BJ (cell line): ENCODE data around the gene ECHS1. TPM values are rescaled to one million over a fixed set of nuclear protein-coding genes. Genes with fewer than 3 reads are reported as not detected.

Experiments used
- CTCF ChIA-PET: fragments of 350-600 bp; formaldehyde crosslinking; extraction: SDS; loops from one replicate; lab custom pipeline; 2021; ENCODE audit warnings: antibody characterized with exemption, inconsistent platforms; lab: Yijun Ruan, JAX
- POLR2A ChIA-PET: fragments of 300-600 bp; sonication (Branson Sonifier 250); formaldehyde crosslinking; extraction: SDS; loops from one replicate; lab custom pipeline; 2021; ENCODE audit warnings: antibody characterized with exemption; lab: Charles Lee
- DNase-seq: peaks from one replicate; pipeline ENCODE4 v3.0.0-alpha.2; 2011; ENCODE audit warnings: low read depth
- H3K27me3 ChIP-seq: 2 replicates; pipeline ENCODE4 v1.6.0; 2011; ENCODE audit warnings: low read length; ENCODE audit not compliant: control insufficient read depth, insufficient read depth
- H3K36me3 ChIP-seq: 2 replicates; pipeline ENCODE4 v1.5.1; 2011; ENCODE audit warnings: low read length; ENCODE audit not compliant: control insufficient read depth, insufficient read depth
- H3K4me3 ChIP-seq: 2 replicates; pipeline ENCODE4 v1.5.1; 2011; ENCODE audit warnings: low read depth, mild to moderate bottlenecking, control low read depth, low read length
- polyA plus RNA-seq: library from polyadenylated mRNA; depleted of rRNA; stranded (reverse); fragments of >200 nt; gene quantifications from 2 replicates; pipeline ENCODE4 v1.2.3, GENCODE V29; 2011
- TF ChIP-seq, protein P1 (sequence below): IDR thresholded peaks from 2 replicates; pipeline ENCODE4 v1.5.1; 2011; ENCODE audit warnings: low read depth, mild to moderate bottlenecking, control low read depth, inconsistent platforms, low read length, moderate library complexity; ENCODE audit not compliant: insufficient read depth

The ECHS1 gene
- polyA plus RNA-seq, 1 experiment: 63.9 TPM

DNA sequence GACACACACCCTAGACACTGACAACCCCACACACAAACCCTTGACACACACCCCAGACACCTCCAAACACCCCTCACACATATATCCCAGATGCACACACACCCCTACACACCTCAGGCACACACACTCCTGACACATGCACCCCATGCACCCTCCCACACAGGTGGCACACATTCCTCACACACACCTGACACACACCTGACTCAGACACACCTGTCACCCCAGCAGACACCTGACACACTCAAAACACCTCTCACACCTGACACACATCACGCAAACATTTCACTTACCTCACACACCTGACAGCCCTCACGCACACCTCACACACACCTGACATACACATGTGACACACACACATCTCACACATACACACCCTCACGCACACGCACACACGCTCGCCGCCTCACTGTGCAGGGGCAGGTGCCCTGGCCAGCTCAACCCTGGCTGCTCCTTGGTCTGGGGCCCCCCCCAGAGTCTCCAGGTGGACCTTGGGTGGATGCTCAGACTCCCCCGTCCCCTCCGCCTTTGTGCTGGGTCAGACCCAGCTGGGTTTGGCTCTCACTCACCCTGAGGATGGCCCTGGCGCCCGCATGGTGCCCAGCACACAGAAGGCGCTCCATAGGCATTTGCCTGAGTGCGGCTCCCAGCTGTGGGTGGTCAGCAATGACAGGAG lies 33.3 kb downstream of the ECHS1 start:
- no peak for DNase-seq
- CTCF ChIA-PET: interaction anchor here (1.1 kb wide), 1 partner anchor 12 kb away, joined by 4 read pairs; no protein-coding TSS in a partner anchor
- TF ChIP-seq, protein P1, sequence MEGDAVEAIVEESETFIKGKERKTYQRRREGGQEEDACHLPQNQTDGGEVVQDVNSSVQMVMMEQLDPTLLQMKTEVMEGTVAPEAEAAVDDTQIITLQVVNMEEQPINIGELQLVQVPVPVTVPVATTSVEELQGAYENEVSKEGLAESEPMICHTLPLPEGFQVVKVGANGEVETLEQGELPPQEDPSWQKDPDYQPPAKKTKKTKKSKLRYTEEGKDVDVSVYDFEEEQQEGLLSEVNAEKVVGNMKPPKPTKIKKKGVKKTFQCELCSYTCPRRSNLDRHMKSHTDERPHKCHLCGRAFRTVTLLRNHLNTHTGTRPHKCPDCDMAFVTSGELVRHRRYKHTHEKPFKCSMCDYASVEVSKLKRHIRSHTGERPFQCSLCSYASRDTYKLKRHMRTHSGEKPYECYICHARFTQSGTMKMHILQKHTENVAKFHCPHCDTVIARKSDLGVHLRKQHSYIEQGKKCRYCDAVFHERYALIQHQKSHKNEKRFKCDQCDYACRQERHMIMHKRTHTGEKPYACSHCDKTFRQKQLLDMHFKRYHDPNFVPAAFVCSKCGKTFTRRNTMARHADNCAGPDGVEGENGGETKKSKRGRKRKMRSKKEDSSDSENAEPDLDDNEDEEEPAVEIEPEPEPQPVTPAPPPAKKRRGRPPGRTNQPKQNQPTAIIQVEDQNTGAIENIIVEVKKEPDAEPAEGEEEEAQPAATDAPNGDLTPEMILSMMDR: no peak
- peaks cover 13% of the 10 kb centered on the region for H3K27me3 ChIP-seq
- POLR2A ChIA-PET: no interaction called here
- no peak overlapping the region for H3K4me3 ChIP-seq
- no peaks in the 10 kb centered on the region for H3K36me3 ChIP-seq

DNA sequence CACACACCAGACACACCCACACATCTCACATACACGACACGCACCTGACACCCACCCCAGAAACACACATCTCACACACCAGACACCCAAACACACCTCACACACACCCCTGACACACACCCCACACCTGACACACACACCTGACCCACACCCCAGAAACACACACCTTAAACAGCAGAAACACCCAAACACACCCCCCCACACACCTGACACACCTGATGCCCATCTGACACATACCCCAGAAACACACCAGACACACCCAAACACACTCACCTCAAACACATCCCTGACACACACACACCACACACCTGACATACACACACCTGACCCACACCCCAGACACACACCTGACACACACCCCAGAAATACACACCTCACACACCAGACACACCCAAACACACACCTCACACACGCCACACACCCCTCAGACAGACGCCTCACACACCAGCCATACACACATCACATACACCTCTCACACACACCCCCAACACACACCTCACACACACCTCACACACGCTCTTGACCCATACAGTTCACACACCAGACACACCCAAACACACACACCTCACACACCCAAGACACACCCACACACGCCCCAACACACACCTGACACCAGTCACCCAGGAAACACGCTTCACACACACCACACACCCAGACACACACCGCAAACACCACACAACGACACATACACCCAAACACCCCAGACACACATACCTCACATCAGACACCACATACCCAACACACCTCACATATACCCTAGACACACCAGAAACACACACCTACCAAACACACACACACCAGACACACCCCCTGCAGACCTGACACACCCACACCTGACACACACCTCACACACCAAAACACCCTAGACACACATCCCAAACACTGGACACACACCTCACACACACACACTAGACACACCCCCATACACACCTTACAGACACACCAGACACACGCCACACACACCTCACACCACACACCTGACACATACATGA lies 34.8 kb downstream of the ECHS1 start:
- Histone ChIP-seq H3K36me3 (no peaks in the 10 kb centered on the region), H3K4me3 (no peak overlapping the region), H3K27me3 (peaks cover 16% of the 10 kb centered on the region)
- DNase-seq: no peak
- TF ChIP-seq, protein P1: no peak
- CTCF ChIA-PET: no interaction called here
- POLR2A ChIA-PET: no interaction called here

DNA sequence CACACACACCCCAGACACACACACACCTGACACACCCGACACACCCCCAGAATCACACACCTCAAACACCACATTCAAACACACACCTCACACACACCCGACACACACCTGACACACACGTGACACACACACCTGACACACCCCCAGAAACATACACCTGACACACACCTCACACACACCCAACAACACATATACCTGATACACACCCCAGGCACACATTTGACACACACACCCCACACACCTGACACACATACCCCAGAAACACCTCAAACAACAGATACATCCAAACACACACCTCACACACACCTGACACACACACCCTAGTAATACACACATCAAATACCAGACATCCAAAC lies 35.8 kb downstream of the ECHS1 start:
- no peak overlapping the region for H3K4me3 ChIP-seq
- H3K36me3 ChIP-seq: no peaks in the 10 kb centered on the region
- ChIA-PET CTCF (no interaction called here), POLR2A (no interaction called here)
- no peak for DNase-seq
- TF ChIP-seq, protein P1: no peak
- H3K27me3 ChIP-seq: peaks cover 19% of the 10 kb centered on the region

DNA sequence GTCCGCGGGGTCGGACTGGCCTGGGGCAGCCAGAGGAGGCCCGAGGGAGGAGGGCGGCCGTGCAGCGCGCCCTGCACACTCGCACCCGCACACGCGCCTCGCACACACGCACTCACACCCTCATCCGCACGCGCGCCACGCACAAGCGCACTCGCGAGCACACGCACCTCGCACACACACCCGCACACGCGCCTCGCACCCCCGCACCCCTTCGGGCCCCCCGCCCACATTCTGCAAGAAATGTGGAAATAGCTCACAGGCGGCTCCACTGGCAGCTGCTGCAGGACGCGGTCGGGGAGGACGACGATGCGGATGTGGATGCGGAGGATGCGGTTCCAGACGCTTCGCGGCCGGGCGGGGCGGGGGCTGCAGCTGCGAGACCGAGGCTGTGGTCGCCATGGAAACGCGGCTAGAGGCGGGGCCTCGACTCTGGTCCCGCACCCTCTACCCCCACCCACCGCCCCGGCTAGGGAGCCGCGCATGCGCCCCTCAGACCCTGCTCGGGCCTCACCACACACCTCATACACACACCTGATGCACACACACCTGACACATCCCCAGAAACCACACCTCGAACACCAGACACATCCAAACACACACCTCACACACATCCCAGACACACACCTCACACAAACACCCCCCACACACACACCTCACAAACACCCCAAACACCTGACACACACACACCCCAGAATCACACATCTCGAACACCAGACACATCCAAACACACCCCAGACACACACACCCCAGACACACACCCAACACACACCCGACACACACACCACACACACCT lies 36.4 kb downstream of the ECHS1 start, which contains the start of gene CALY:
TSS of gene CALY (minus strand) at position 320 of the 793 bp plus-strand sequence. CDS start 7,907 bp downstream, outside the sequence.
- DNase-seq: no peak
- POLR2A ChIA-PET: no interaction called here
- Histone ChIP-seq H3K27me3 (peaks cover 24% of the 10 kb centered on the region), H3K4me3 (peak within 1 kb of the TSS; percentile 36), H3K36me3 (no peaks in the 10 kb centered on the region)
- CTCF ChIA-PET: no interaction called here
- TF ChIP-seq, protein P1: no peak
